Activated T-helper 1 cell treated with anti-CD3 and anti-CD28 coated beads, Interleukin-2, amount 50 U/mL, for 16 hours (primary cell): ENCODE measurements around the gene CERS2.

ENCODE experiments used
- DNase-seq, 2 donors: peaks; one replicate each; pipeline ENCODE4 v3.0.0-alpha.2; 2020; ENCODE audit warnings: low read depth in 1 of 2, low spot score in 1 of 2

CERS2 gene

DNA sequence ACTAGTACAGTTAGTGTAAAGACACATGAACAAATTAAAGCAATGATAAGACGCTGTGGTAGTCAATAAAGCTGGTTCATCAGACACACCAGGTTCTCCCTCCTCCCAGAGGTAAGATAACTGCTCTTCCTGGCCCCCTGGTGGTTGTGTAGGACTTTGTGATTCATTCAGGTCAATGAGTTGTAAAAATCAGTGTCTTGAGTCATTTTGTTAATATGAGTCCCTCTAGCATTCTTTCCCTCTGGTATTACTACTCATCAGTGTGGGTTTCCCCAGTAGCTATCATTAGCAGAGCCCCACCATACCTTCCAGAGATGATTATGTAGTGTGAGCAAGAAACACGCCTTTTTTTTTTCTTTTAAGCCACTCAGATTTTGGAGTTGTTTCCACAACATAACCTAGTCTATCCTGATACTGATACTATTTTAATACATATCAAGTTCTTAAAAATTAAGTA is 52.1 kb downstream of the CERS2 start:
- peak; percentile 41 to 66 for DNase-seq

DNA sequence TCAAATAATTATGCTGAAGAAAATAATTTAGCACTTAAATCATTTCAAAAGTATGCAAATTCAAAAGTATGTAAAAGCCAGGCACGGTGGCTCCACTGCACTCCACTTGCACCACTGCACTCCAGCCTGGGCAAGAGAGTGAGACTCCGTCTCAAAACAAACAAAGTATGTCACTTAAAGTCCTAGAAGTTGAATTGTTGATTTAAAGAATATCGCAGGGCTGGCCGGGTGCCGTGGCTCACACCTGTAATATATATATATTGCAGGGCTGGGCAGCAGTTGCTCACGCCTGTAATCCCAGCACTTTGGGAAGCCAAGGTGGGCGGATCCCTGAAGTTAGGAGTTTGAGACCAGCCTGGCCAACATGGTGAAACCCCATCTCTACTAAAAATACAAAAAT is 57.2 kb downstream of the CERS2 start:
- no peak for DNase-seq
